Measurements from ENCODE around the gene VPS51.

- TF ChIP-seq CTCF (IDR thresholded peaks at IDR 0.05), result no peak
- no peak for TF ChIP-seq POLR2A (IDR thresholded peaks at IDR 0.05)
Measured at GRCh38 chr11:65059959-65060824, 35.8 kb upstream of the VPS51 start.
